HepG2 (cell line): ENCODE data around the gene C11orf16. TPM values are rescaled to one million over a fixed set of nuclear protein-coding genes. Genes with fewer than 3 reads are reported as not detected.

Experiments used
- GZF1 ChIP-seq: sonication (generic); formaldehyde crosslinking; IDR thresholded peaks from 2 replicates; pipeline ENCODE4 v1.5.1; 2020; ENCODE audit warnings: mild to moderate bottlenecking, missing genetic modification reagents
- HOXA7 ChIP-seq: sonication (generic); formaldehyde crosslinking; IDR thresholded peaks from 2 replicates; pipeline ENCODE4 v1.8.1; 2022; ENCODE audit warnings: mild to moderate bottlenecking, missing genetic modification reagents, moderate library complexity
- JUN ChIP-seq: sonication (generic); formaldehyde crosslinking; IDR thresholded peaks from 2 replicates; pipeline ENCODE4 v1.4.0; 2020; ENCODE audit warnings: mild to moderate bottlenecking, missing genetic modification reagents
- TARDBP ChIP-seq: sonication (generic); formaldehyde crosslinking; IDR thresholded peaks from 2 replicates; pipeline ENCODE4 v1.8.0; 2022; ENCODE audit warnings: mild to moderate bottlenecking, missing genetic modification reagents
- ZNF234 ChIP-seq: sonication (generic); formaldehyde crosslinking; conservative IDR thresholded peaks from 2 replicates; pipeline ENCODE4 v1.5.1; 2020; ENCODE audit warnings: mild to moderate bottlenecking, missing genetic modification reagents
- ZNF354B ChIP-seq: sonication (generic); formaldehyde crosslinking; IDR thresholded peaks from 2 replicates; pipeline ENCODE4 v1.8.0; 2022; ENCODE audit warnings: mild to moderate bottlenecking, missing genetic modification reagents
- ZNF598 ChIP-seq: sonication (generic); formaldehyde crosslinking; IDR thresholded peaks from 2 replicates; pipeline ENCODE4 v1.5.1; 2020; ENCODE audit warnings: mild to moderate bottlenecking, missing genetic modification reagents, borderline replicate concordance
- ZNF713 ChIP-seq: sonication (generic); formaldehyde crosslinking; IDR thresholded peaks from 2 replicates; pipeline ENCODE4 v1.4.0; 2020; ENCODE audit warnings: mild to moderate bottlenecking, missing genetic modification reagents
- ZNF720 ChIP-seq: sonication (generic); formaldehyde crosslinking; IDR thresholded peaks from 2 replicates; pipeline ENCODE4 v1.4.0; 2020; ENCODE audit warnings: missing genetic modification reagents
- ZSCAN9 ChIP-seq: IDR thresholded peaks from 2 replicates; pipeline ENCODE4 v1.6.1; 2016; ENCODE audit warnings: borderline replicate concordance
- polyA plus RNA-seq, 8 experiments: library from polyadenylated mRNA; depleted of rRNA in 3 of 8; stranded (reverse) in 7 of 8; unstranded in 1 of 8; fragments of >200 nt; fragmentation: Illumina TruSeq in 4 of 8; extraction: Trizol in 4 of 8; gene quantifications; 2 replicates each; pipeline versions ENCODE4 v1.2.1 to v1.2.3, GENCODE V29; 2011 to 2016; ENCODE audit warnings: low read depth in 4 of 8, missing spikeins in 1 of 8, mixed read lengths in 1 of 8; ENCODE audit not compliant: insufficient read depth in 1 of 8
- total RNA-seq, 5 experiments: library from RNA; depleted of rRNA; stranded (reverse); fragments of >200 nt; fragmentation: Illumina TruSeq; extraction: Trizol; gene quantifications; 2 replicates each; pipeline ENCODE4 v1.2.3, GENCODE V29; 2016; ENCODE audit warnings: low read depth in 1 of 5
- TF ChIP-seq, protein P1 (sequence below): IDR thresholded peaks from 2 replicates; pipeline ENCODE4 v1.6.1; 2018; ENCODE audit warnings: missing genetic modification reagents, mild to moderate bottlenecking, missing compliant biosample characterization
- TF ChIP-seq, protein P2 (sequence below): sonication (generic); formaldehyde crosslinking; IDR thresholded peaks from 2 replicates; pipeline ENCODE4 v1.4.0; 2020; ENCODE audit warnings: mild to moderate bottlenecking, missing genetic modification reagents
- TF ChIP-seq, protein P3 (sequence below): IDR thresholded peaks from 2 replicates; pipeline ENCODE4 v1.6.1; 2016; ENCODE audit warnings: low read depth
- TF ChIP-seq, protein P4 (sequence below): sonication (generic); formaldehyde crosslinking; IDR thresholded peaks from 2 replicates; pipeline ENCODE4 v1.4.0; 2020; ENCODE audit warnings: mild to moderate bottlenecking, missing genetic modification reagents
- TF ChIP-seq, protein P5 (sequence below): sonication (generic); formaldehyde crosslinking; IDR thresholded peaks from 2 replicates; pipeline ENCODE4; 2020; ENCODE audit warnings: missing genetic modification reagents, mild to moderate bottlenecking, borderline replicate concordance
- TF ChIP-seq, protein P6 (sequence below): sonication (generic); formaldehyde crosslinking; IDR thresholded peaks from 2 replicates; pipeline ENCODE4 v1.4.0; 2020; ENCODE audit warnings: missing genetic modification reagents, mild to moderate bottlenecking, borderline replicate concordance
- TF ChIP-seq, protein P7 (sequence below): sonication (generic); formaldehyde crosslinking; IDR thresholded peaks from 2 replicates; pipeline ENCODE4 v1.8.0; 2022; ENCODE audit warnings: low read depth, missing genetic modification reagents

Gene C11orf16
- total and polyA plus RNA-seq, 2 of the 13 experiments (the other 11 are each of a cell fraction or from before 2014, with no cell fraction given), result not detected

DNA sequence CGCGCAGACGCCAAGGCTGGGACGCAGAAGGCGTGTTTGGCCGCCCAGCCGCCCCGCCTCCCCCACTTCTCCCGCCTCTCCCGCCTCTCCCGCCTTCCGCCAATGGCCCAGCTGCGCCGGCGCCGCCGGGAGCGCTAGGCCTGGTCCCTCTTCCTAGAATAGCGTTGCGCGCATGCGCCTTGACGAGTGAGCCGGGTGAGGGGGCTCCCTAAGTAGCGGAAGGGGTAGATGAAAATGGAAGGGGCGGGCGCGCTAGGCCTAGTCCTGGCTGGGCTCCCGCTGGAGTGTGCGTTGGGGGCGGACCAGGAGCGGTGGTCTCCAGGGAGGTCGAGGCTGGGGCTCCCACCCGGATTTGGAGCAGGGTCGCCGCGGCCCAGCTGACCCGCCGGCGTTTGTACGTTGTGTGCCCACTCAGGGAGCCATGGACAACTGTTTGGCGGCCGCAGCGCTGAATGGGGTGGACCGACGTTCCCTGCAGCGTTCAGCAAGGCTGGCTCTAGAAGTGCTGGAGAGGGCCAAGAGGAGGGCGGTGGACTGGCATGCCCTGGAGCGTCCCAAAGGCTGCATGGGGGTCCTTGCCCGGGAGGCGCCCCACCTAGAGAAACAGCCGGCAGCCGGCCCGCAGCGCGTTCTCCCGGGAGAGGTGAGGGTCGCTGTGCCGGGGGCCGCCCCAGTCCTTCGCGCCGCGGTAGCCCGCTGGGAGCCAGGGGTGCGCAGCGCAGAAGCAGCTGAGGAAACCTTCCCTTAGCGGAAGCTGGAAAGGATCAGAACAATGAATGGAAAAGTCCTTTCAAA is 21.5 kb downstream of the C11orf16 start, which contains the start of gene AKIP1 (continued):
- TF ChIP-seq, protein P1, sequence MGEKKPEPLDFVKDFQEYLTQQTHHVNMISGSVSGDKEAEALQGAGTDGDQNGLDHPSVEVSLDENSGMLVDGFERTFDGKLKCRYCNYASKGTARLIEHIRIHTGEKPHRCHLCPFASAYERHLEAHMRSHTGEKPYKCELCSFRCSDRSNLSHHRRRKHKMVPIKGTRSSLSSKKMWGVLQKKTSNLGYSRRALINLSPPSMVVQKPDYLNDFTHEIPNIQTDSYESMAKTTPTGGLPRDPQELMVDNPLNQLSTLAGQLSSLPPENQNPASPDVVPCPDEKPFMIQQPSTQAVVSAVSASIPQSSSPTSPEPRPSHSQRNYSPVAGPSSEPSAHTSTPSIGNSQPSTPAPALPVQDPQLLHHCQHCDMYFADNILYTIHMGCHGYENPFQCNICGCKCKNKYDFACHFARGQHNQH, result peak; percentile 40; the same call in 1 of the 2 replicates
- peak; percentile 32; the same call in 1 of the 2 replicates for TF ChIP-seq ZNF598 (CRISPR knock-in tag)
- TF ChIP-seq, protein P2, sequence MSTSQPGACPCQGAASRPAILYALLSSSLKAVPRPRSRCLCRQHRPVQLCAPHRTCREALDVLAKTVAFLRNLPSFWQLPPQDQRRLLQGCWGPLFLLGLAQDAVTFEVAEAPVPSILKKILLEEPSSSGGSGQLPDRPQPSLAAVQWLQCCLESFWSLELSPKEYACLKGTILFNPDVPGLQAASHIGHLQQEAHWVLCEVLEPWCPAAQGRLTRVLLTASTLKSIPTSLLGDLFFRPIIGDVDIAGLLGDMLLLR (CRISPR knock-in tag), result 0 out of 2 replicates have a peak, but pooled peaks have one; percentile 54
- no peak for TF ChIP-seq ZNF234 (CRISPR knock-in tag)
- TF ChIP-seq, protein P3, sequence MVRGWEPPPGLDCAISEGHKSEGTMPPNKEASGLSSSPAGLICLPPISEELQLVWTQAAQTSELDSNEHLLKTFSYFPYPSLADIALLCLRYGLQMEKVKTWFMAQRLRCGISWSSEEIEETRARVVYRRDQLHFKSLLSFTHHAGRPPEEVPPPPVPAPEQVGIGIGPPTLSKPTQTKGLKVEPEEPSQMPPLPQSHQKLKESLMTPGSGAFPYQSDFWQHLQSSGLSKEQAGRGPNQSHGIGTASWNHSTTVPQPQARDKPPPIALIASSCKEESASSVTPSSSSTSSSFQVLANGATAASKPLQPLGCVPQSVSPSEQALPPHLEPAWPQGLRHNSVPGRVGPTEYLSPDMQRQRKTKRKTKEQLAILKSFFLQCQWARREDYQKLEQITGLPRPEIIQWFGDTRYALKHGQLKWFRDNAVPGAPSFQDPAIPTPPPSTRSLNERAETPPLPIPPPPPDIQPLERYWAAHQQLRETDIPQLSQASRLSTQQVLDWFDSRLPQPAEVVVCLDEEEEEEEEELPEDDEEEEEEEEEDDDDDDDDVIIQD (CRISPR knock-in tag), result 0 out of 2 replicates have a peak, but pooled peaks have one; percentile 28
- TF ChIP-seq, protein P4, sequence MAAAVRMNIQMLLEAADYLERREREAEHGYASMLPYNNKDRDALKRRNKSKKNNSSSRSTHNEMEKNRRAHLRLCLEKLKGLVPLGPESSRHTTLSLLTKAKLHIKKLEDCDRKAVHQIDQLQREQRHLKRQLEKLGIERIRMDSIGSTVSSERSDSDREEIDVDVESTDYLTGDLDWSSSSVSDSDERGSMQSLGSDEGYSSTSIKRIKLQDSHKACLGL, result no peak; the same call in 1 of the 2 replicates
- TF ChIP-seq ZSCAN9 (CRISPR knock-in tag), result no peak
- TF ChIP-seq ZNF354B, result peak; percentile 49; the same call in 1 of the 2 replicates
- TF ChIP-seq, protein P5, sequence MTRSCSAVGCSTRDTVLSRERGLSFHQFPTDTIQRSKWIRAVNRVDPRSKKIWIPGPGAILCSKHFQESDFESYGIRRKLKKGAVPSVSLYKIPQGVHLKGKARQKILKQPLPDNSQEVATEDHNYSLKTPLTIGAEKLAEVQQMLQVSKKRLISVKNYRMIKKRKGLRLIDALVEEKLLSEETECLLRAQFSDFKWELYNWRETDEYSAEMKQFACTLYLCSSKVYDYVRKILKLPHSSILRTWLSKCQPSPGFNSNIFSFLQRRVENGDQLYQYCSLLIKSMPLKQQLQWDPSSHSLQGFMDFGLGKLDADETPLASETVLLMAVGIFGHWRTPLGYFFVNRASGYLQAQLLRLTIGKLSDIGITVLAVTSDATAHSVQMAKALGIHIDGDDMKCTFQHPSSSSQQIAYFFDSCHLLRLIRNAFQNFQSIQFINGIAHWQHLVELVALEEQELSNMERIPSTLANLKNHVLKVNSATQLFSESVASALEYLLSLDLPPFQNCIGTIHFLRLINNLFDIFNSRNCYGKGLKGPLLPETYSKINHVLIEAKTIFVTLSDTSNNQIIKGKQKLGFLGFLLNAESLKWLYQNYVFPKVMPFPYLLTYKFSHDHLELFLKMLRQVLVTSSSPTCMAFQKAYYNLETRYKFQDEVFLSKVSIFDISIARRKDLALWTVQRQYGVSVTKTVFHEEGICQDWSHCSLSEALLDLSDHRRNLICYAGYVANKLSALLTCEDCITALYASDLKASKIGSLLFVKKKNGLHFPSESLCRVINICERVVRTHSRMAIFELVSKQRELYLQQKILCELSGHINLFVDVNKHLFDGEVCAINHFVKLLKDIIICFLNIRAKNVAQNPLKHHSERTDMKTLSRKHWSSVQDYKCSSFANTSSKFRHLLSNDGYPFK (CRISPR knock-in tag), result peak; percentile 68; the same call in 1 of the 2 replicates
- TF ChIP-seq TARDBP, result peak; percentile 36; the same call in 1 of the 2 replicates
- 0 out of 2 replicates have a peak, but pooled peaks have one; percentile 58 for TF ChIP-seq GZF1 (CRISPR knock-in tag)
- TF ChIP-seq JUN (CRISPR knock-in tag), result no peak
- TF ChIP-seq, protein P6, sequence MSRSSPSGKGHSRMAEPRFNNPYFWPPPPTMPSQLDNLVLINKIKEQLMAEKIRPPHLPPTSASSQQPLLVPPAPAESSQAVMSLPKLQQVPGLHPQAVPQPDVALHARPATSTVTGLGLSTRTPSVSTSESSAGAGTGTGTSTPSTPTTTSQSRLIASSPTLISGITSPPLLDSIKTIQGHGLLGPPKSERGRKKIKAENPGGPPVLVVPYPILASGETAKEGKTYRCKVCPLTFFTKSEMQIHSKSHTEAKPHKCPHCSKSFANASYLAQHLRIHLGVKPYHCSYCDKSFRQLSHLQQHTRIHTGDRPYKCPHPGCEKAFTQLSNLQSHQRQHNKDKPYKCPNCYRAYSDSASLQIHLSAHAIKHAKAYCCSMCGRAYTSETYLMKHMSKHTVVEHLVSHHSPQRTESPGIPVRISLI (CRISPR knock-in tag), result peak; percentile 15; the same call in 1 of the 2 replicates
- TF ChIP-seq HOXA7 (CRISPR knock-in tag), result no peak
- TF ChIP-seq ZNF713 (CRISPR knock-in tag), result no peak
- TF ChIP-seq, protein P7, sequence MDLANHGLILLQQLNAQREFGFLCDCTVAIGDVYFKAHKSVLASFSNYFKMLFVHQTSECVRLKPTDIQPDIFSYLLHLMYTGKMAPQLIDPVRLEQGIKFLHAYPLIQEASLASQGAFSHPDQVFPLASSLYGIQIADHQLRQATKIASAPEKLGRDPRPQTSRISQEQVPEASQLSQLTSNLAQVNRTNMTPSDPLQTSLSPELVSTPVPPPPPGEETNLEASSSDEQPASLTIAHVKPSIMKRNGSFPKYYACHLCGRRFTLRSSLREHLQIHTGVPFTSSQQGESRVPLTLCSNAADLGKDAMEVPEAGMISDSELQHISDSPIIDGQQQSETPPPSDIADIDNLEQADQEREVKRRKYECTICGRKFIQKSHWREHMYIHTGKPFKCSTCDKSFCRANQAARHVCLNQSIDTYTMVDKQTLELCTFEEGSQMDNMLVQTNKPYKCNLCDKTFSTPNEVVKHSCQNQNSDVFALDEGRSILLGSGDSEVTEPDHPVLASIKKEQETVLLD (CRISPR knock-in tag), result no peak
- no peak for TF ChIP-seq ZNF720 (CRISPR knock-in tag)
